Smooth muscle cell (in vitro differentiated cells): Measurements from ENCODE around the gene ASPHD2. TPM values are rescaled to one million over a fixed set of nuclear protein-coding genes. Genes with fewer than 3 reads are reported as not detected.

Experiments
- DNase-seq: peaks from one replicate; lab custom pipeline; 2025; ENCODE audit not compliant: unreplicated experiment; lab: John Stamatoyannopoulos, UW
- H2AFZ ChIP-seq: fragments of 200-600 bp; sonication (generic); 2 replicates; pipeline ENCODE4 v1.6.0; 2016; ENCODE audit warnings: antibody characterized with exemption, low read depth, mild to moderate bottlenecking
- H3F3A ChIP-seq: fragments of 200-600 bp; sonication (generic); 2 replicates; pipeline ENCODE4 v1.6.0; 2017; ENCODE audit warnings: antibody characterized with exemption, low read depth
- H3K27ac ChIP-seq: fragments of 200-600 bp; sonication (generic); 2 replicates; pipeline ENCODE4 v1.5.1; 2016; ENCODE audit warnings: low read depth, mild to moderate bottlenecking
- H3K27me3 ChIP-seq: fragments of 200-600 bp; sonication (generic); 2 replicates; pipeline ENCODE4 v1.6.1; 2016; ENCODE audit warnings: low read depth, mild to moderate bottlenecking
- H3K36me3 ChIP-seq: fragments of 200-600 bp; sonication (generic); 2 replicates; pipeline ENCODE4 v1.5.1; 2016; ENCODE audit warnings: low read depth
- H3K4me1 ChIP-seq: fragments of 200-600 bp; sonication (generic); 2 replicates; pipeline ENCODE4 v1.5.1; 2016; ENCODE audit warnings: low read depth
- H3K4me2 ChIP-seq: fragments of 200-600 bp; sonication (generic); 2 replicates; pipeline ENCODE4 v1.6.0; 2016; ENCODE audit warnings: mild to moderate bottlenecking
- H3K4me3 ChIP-seq: fragments of 200-600 bp; sonication (generic); 2 replicates; pipeline ENCODE4 v1.5.1; 2016; ENCODE audit warnings: mild to moderate bottlenecking
- H3K79me2 ChIP-seq: fragments of 200-600 bp; sonication (generic); 2 replicates; pipeline ENCODE4 v1.6.0; 2016; ENCODE audit warnings: low read depth, mild to moderate bottlenecking
- H3K9ac ChIP-seq: fragments of 200-600 bp; sonication (generic); 2 replicates; pipeline ENCODE4 v1.6.0; 2016; ENCODE audit warnings: low read depth
- H3K9me3 ChIP-seq: fragments of 200-600 bp; sonication (generic); replicated peaks from 2 replicates; pipeline ENCODE4 v1.5.1; 2016; ENCODE audit warnings: low read depth
- H4K20me1 ChIP-seq: fragments of 200-600 bp; sonication (generic); 2 replicates; pipeline ENCODE4 v1.6.0; 2016; ENCODE audit warnings: low read depth
- CTCF ChIP-seq: fragments of 200-600 bp; sonication (generic); IDR thresholded peaks from 2 replicates; pipeline ENCODE4 v1.5.1; 2017; ENCODE audit warnings: borderline replicate concordance, mild to moderate bottlenecking, antibody characterized with exemption; ENCODE audit not compliant: insufficient read depth, poor library complexity, severe bottlenecking
- WGBS: methylation state at CpG from one replicate; pipeline ENCODE4 v1.1.7; 2016; ENCODE audit warnings: low lambda C conversion rate; 5-methylcytosine and 5-hydroxymethylcytosine counted together
- polyA plus RNA-seq: library from polyadenylated mRNA; unstranded; fragments of >200 nt; fragmentation: Nextera tagmentation; extraction: Ambion mirVana; gene quantifications from 2 replicates; pipeline ENCODE4 v1.2.1, GENCODE V29; 2016
- total RNA-seq: library from RNA; depleted of rRNA; stranded (reverse); fragments of >200 nt; gene quantifications from 2 replicates; pipeline ENCODE4 v1.2.3, GENCODE V29; 2014

Gene ASPHD2
- total and polyA plus RNA-seq, 2 experiments from 2014 or later = 3.7 to 4.5 TPM

DNA sequence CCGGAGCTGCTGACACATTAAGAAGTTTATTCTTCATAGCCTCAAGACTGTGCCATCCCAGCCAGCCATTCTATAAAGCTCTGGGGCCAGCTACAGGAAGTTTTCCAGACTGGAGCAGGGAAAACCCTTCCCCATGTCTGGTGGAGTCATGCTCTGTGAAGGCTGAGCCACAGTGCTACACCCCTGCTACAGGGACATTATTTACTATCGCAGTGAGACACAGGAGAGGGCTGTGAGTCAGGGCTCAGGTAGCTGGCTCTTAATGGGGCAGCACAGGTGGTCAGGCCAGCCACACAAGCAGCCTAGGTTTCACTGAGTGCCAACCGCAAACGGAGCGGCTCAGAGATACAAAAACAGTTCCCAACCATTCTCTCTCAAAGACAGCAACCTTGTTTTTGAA is 42.5 kb downstream of the ASPHD2 start:
- no peaks in the 10 kb centered on the region for H3K4me1 ChIP-seq
- 31% methylated on average over 5 of the region's 5 CpGs for WGBS
- H3K4me3 ChIP-seq = no peak overlapping the region
- H3K27me3 ChIP-seq = no peaks in the 10 kb centered on the region
- peak overlapping the region; percentile 81 for H3K9ac ChIP-seq
- peak overlapping the region; percentile 97 for H3K27ac ChIP-seq
- TF ChIP-seq CTCF = no peak
- DNase-seq = no peak
- no peaks in the 10 kb centered on the region for H4K20me1 ChIP-seq
- peak overlapping the region; percentile 47 for H3K4me2 ChIP-seq
- no peak overlapping the region for H2AFZ ChIP-seq
- no peaks in the 10 kb centered on the region for H3K79me2 ChIP-seq
- H3F3A ChIP-seq = peaks cover 6% of the 10 kb centered on the region
- peaks cover 11% of the 10 kb centered on the region for H3K36me3 ChIP-seq
- H3K9me3 ChIP-seq = no peaks in the 10 kb centered on the region

GRCh38 chr22:26474682-26475081 is 45.6 kb downstream of the ASPHD2 start:
- TF ChIP-seq CTCF = no peak
- no peaks in the 10 kb centered on the region for H4K20me1 ChIP-seq
- peaks cover 9% of the 10 kb centered on the region for H3K79me2 ChIP-seq
- peaks cover 18% of the 10 kb centered on the region for H3F3A ChIP-seq
- no peaks in the 10 kb centered on the region for H3K36me3 ChIP-seq
- H3K4me2 ChIP-seq = peak overlapping the region; percentile 14
- peak overlapping the region; percentile 97 for H3K27ac ChIP-seq
- no peak overlapping the region for H3K9ac ChIP-seq
- H3K4me3 ChIP-seq = no peak overlapping the region
- no peaks in the 10 kb centered on the region for H3K27me3 ChIP-seq
- no peak overlapping the region for H2AFZ ChIP-seq
- H3K9me3 ChIP-seq = no peaks in the 10 kb centered on the region
- peaks cover 6% of the 10 kb centered on the region for H3K4me1 ChIP-seq
- DNase-seq = no peak

DNA sequence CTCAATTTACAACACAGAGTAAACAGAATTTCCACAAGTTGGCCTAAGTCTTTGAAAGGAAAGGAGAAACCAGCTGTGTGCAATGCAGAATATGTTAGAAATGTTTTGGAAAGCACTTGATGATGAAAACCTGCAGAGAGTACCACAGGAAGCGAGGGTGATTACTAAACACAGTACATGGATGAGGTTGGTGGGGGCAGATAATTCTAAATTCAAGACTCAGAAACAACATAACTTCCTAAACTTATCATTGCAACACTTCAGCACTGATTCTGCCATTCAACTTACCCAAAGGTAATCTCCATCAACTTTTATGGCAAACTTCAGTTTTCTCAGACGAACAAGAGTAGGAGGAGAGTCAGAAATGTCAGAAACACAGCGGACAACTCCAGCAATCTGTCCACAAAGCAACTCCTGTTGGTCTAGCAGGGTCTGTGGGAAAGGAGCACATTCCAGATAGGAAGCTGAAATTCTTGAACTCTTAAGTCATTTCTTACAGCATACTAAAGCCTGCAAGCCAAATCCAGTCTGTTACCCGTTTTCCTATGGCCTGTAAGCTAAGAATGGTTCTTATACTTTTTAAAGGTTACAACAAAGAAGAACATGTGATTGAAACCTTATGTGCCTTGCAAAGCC is 47.8 kb downstream of the ASPHD2 start:
- peak overlapping the region; percentile 65 for H3K4me2 ChIP-seq
- TF ChIP-seq CTCF = no peak
- no peak overlapping the region for H3K4me3 ChIP-seq
- peaks cover 20% of the 10 kb centered on the region for H3F3A ChIP-seq
- peaks cover 9% of the 10 kb centered on the region for H3K79me2 ChIP-seq
- H3K36me3 ChIP-seq = no peaks in the 10 kb centered on the region
- peak overlapping the region; percentile 95 for H3K27ac ChIP-seq
- peaks cover 13% of the 10 kb centered on the region for H3K4me1 ChIP-seq
- no peaks in the 10 kb centered on the region for H3K27me3 ChIP-seq
- WGBS = 26% methylated on average over 4 of the region's 4 CpGs
- no peaks in the 10 kb centered on the region for H3K9me3 ChIP-seq
- no peak for DNase-seq
- H3K9ac ChIP-seq = peak overlapping the region; percentile 42
- no peak overlapping the region for H2AFZ ChIP-seq
- H4K20me1 ChIP-seq = no peaks in the 10 kb centered on the region

DNA sequence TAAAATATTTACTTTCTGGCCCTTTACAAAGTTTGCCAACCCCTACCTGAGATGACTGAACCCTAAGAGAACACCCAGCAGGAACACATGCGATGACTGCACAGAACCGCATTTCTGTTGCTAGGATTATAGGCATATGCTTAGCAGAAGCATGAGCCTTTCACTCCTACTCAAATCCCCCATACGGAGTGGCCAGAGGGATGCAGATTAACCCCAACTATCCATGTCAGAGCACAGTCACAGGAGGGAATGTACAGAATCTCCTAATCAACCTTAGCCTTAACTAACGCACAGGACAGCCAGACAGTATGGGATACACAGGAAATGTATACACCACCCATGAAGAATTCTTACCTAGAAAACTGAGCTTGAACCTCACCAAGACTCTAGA is 48.3 kb downstream of the ASPHD2 start:
- Histone ChIP-seq H3K27ac (peak overlapping the region; percentile 95), H3K27me3 (no peaks in the 10 kb centered on the region), H4K20me1 (no peaks in the 10 kb centered on the region), H3K4me3 (no peak overlapping the region), H3K36me3 (no peaks in the 10 kb centered on the region), H3K4me2 (peak overlapping the region; percentile 65), H3K9ac (peak overlapping the region; percentile 42), H2AFZ (no peak overlapping the region), H3K79me2 (peaks cover 9% of the 10 kb centered on the region), H3F3A (peaks cover 26% of the 10 kb centered on the region), H3K4me1 (peaks cover 17% of the 10 kb centered on the region), H3K9me3 (no peaks in the 10 kb centered on the region)
- no peak for TF ChIP-seq CTCF
- no peak for DNase-seq
- 15% methylated on average over 4 of the region's 4 CpGs for WGBS
